Measurements from ENCODE around the gene AGR2.
A peak's percentile ranks its signal among the peaks of the same experiment; 100 is the strongest.
"Not testable (repeated sequence)": the region's sequence is repeated elsewhere in the genome, so short reads cannot be mapped to it uniquely, and the experiment has no call there.

The AGR2 gene

GRCh38 chr7:16773326-16773725 lies 31.5 kb downstream of the AGR2 start:
- DNase-seq, result no peak

- no peak for DNase-seq
These were observed 34.0 kb downstream of the AGR2 start for GRCh38 chr7:16770657-16771329.

GRCh38 chr7:16769994-16770393 lies 34.8 kb downstream of the AGR2 start:
- not testable (repeated sequence) for DNase-seq

GRCh38 chr7:16765436-16765859 lies 39.4 kb downstream of the AGR2 start:
- DNase-seq, result no peak

GRCh38 chr7:16764942-16765341 lies 39.9 kb downstream of the AGR2 start:
- no peak for DNase-seq

GRCh38 chr7:16762177-16762576 lies 42.6 kb downstream of the AGR2 start:
- no peak for DNase-seq

- DNase-seq, result no peak
These were observed 45.0 kb downstream of the AGR2 start for GRCh38 chr7:16759840-16760239.

GRCh38 chr7:16758631-16759611 lies 45.9 kb downstream of the AGR2 start:
- DNase-seq, result no peak

GRCh38 chr7:16758036-16758435 lies 46.8 kb downstream of the AGR2 start:
- no peak for DNase-seq

- DNase-seq, result peak; percentile 23 to 28
These were observed 49.4 kb downstream of the AGR2 start for GRCh38 chr7:16755397-16755796.

- DNase-seq, result no peak
These were observed 49.9 kb downstream of the AGR2 start for GRCh38 chr7:16754856-16755317.

- no peak for DNase-seq
These were observed 50.6 kb downstream of the AGR2 start for GRCh38 chr7:16753932-16754855.

GRCh38 chr7:16753102-16753931 lies 51.5 kb downstream of the AGR2 start, which contains the start of gene TSPAN13:
Gene TSPAN13 (plus strand): TSS chr7:16753755. CDS start chr7:16753968, 213 bp downstream.
- DNase-seq, result peak; percentile 52 to 53

- no peak for DNase-seq
These were observed 57.7 kb downstream of the AGR2 start for GRCh38 chr7:16747102-16747501.

GRCh38 chr7:16745645-16746044 lies 59.2 kb downstream of the AGR2 start:
- DNase-seq, result no peak

- DNase-seq, result no peak
These were observed 60.1 kb downstream of the AGR2 start for GRCh38 chr7:16744518-16745250.

GRCh38 chr7:16743236-16743635 lies 61.6 kb downstream of the AGR2 start:
- DNase-seq, result no peak

GRCh38 chr7:16742547-16742946 lies 62.3 kb downstream of the AGR2 start:
- DNase-seq, result no peak
